GM12801 (cell line): ENCODE measurements around the gene ABLIM3.

ENCODE experiments used
- CTCF ChIP-seq: IDR thresholded peaks from one replicate; pipeline ENCODE4 v1.5.1; 2011; ENCODE audit warnings: control low read depth; ENCODE audit not compliant: insufficient read length; ENCODE audit errors: extremely low read depth

The ABLIM3 gene

GRCh38 chr5:149227168-149227826 lies 86.0 kb downstream of the ABLIM3 start:
- TF ChIP-seq CTCF = no peak

- no peak for TF ChIP-seq CTCF
Observed at GRCh38 chr5:149228618-149229297, 87.5 kb downstream of the ABLIM3 start.

GRCh38 chr5:149229298-149229937 lies 88.1 kb downstream of the ABLIM3 start:
- no peak for TF ChIP-seq CTCF

GRCh38 chr5:149235841-149236240 lies 94.5 kb downstream of the ABLIM3 start:
- TF ChIP-seq CTCF = no peak

GRCh38 chr5:149237662-149238061 lies 96.4 kb downstream of the ABLIM3 start:
- no peak for TF ChIP-seq CTCF

GRCh38 chr5:149238540-149238939 lies 97.2 kb downstream of the ABLIM3 start:
- no peak for TF ChIP-seq CTCF

GRCh38 chr5:149239917-149240316 lies 98.6 kb downstream of the ABLIM3 start:
- no peak for TF ChIP-seq CTCF
